ENCODE measurements around the gene TAF1D. TPM values are rescaled to one million over a fixed set of nuclear protein-coding genes. Genes with fewer than 3 reads are reported as not detected.

The TAF1D gene
- total RNA-seq, 3 donors from 2014 or later (not counting 1 experiment from before 2014, with no cell fraction given): 76.3 to 110 (median 109) TPM

- Mint-ChIP-seq H3K27ac (peak overlapping the region; percentile 99 to 100), H3K27me3 (ENCODE audit: low read depth in 2 of 2) (no peaks in the 10 kb centered on the region), H3K9me3 (no peaks in the 10 kb centered on the region), H3K4me1 (peaks cover 53 to 68% of the 10 kb centered on the region in 2 donors), H3K4me3 (peak overlapping the region; percentile 98), H3K36me3 (peaks cover 9% of the 10 kb centered on the region)
- TF ChIP-seq, protein P1, sequence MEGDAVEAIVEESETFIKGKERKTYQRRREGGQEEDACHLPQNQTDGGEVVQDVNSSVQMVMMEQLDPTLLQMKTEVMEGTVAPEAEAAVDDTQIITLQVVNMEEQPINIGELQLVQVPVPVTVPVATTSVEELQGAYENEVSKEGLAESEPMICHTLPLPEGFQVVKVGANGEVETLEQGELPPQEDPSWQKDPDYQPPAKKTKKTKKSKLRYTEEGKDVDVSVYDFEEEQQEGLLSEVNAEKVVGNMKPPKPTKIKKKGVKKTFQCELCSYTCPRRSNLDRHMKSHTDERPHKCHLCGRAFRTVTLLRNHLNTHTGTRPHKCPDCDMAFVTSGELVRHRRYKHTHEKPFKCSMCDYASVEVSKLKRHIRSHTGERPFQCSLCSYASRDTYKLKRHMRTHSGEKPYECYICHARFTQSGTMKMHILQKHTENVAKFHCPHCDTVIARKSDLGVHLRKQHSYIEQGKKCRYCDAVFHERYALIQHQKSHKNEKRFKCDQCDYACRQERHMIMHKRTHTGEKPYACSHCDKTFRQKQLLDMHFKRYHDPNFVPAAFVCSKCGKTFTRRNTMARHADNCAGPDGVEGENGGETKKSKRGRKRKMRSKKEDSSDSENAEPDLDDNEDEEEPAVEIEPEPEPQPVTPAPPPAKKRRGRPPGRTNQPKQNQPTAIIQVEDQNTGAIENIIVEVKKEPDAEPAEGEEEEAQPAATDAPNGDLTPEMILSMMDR (IDR thresholded peaks at IDR 0.05): no peak
- Histone ChIP-seq H3K27ac (ENCODE audit: low read length) (peak overlapping the region; percentile 98), H3K4me3 (ENCODE audit: low read length) (peak overlapping the region; percentile 99), H3K36me3 (ENCODE audit: control insufficient read depth, insufficient read depth, low read length) (peaks cover 29% of the 10 kb centered on the region), H3K4me1 (ENCODE audit: control insufficient read depth, insufficient read depth, low read length) (peaks cover 19% of the 10 kb centered on the region), H3K9me3 (ENCODE audit: control insufficient read depth, insufficient read depth, low read length) (no peaks in the 10 kb centered on the region), H3K27me3 (ENCODE audit: control insufficient read depth, insufficient read depth, low read length) (no peaks in the 10 kb centered on the region)
- DNase-seq (peak in 1 of 2 donors; percentile 19), ATAC-seq (peak in 2 of 3 donors; percentile 22 to 38)
- intact Hi-C loops (cut with micrococcal nuclease): loop anchor here (1.0 to 5.0 kb wide), 3 partner anchors 42 to 385 kb away; partner anchors contain the start of genes CEP295, MED17 and PANX1
- 0% methylated on average over 5 of the region's 8 CpGs for WGBS (ENCODE audit: insufficient coverage)
These were observed 559 bp upstream of the TAF1D start for GRCh38 chr11:93741882-93742226.

DNA sequence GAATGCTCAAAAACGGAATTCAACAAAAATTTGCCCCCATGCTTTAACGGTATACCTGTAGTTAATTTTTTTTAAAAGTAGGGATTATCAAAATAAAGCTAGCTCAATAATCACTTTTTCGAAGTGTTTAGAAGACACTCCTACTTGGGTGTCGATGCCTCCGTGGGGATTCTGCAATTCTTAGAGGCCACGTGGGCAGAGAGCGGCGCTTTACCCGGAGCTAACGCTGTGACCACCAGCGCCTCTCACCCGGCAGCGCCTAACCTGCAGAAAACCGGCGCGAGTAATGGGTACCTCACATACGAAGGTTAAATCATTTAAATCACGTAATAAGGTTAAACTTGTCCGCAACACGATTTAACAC lies 583 bp downstream of the TAF1D start:
- Mint-ChIP-seq H3K9me3 (no peaks in the 10 kb centered on the region), H3K27ac (peak overlapping the region; percentile 99 to 100), H3K4me1 (peaks cover 63 to 73% of the 10 kb centered on the region in 2 donors), H3K4me3 (peak overlapping the region; percentile 98), H3K36me3 (peaks cover 21% of the 10 kb centered on the region), H3K27me3 (ENCODE audit: low read depth in 2 of 2) (no peaks in the 10 kb centered on the region)
- H3K27me3 ChIP-seq (ENCODE audit: control insufficient read depth, insufficient read depth, low read length): no peaks in the 10 kb centered on the region
- DNase-seq (peak; percentile 61 to 80), ATAC-seq (peak; percentile 51 to 74 (median 62))
- H3K36me3 ChIP-seq (ENCODE audit: control insufficient read depth, insufficient read depth, low read length): peaks cover 40% of the 10 kb centered on the region
- peak overlapping the region; percentile 99 for H3K4me3 ChIP-seq (ENCODE audit: low read length)
- no peaks in the 10 kb centered on the region for H3K9me3 ChIP-seq (ENCODE audit: control insufficient read depth, insufficient read depth, low read length)
- intact Hi-C loops (cut with micrococcal nuclease): loop anchor here (1.0 to 5.0 kb wide), 3 partner anchors 44 to 387 kb away; partner anchors contain the start of genes CEP295, MED17 and PANX1
- H3K4me1 ChIP-seq (ENCODE audit: control insufficient read depth, insufficient read depth, low read length): peaks cover 19% of the 10 kb centered on the region
- under 1% methylated on average over 18 of the region's 20 CpGs for WGBS (ENCODE audit: insufficient coverage)
- TF ChIP-seq, protein P1 (IDR thresholded peaks at IDR 0.05): no peak
- peak overlapping the region; percentile 98 for H3K27ac ChIP-seq (ENCODE audit: low read length)

DNA sequence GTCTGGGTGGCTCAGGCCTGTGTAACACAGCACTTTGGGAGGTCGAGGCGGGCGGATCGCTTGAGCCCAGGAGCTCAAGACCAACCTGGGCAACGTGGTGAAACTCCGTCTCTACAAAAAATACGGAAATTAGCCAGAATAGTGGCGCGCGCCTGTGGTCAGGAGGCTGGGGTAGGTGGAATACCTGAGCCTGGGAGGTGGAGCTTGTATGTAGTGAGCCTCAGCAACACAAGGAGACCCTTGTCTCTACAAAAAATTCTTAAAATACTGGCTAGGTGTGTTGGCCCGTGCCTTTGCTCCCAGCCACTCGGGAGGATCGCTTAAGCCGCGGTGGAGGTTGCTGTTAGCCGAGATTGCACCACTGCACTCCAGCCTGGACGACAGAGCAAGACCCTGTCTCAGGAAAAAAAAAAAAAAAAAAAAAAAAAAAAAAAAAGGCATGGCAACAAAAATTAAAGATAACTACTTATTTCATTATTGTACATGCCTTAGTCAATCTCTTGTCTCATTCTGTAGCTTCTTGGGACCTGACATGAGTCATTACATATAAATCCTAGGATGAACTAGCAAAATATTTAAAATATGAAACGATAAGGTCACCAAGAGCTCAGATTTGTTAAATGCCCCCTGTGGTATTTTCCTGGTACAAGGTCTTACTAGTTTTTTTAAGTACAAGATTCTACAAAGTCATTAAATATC lies 1.1 kb downstream of the TAF1D start:
- Histone ChIP-seq H3K27ac (ENCODE audit: low read length) (peak overlapping the region; percentile 98), H3K36me3 (ENCODE audit: control insufficient read depth, insufficient read depth, low read length) (peaks cover 46% of the 10 kb centered on the region), H3K27me3 (ENCODE audit: control insufficient read depth, insufficient read depth, low read length) (no peaks in the 10 kb centered on the region), H3K4me3 (ENCODE audit: low read length) (peak overlapping the region; percentile 99), H3K4me1 (ENCODE audit: control insufficient read depth, insufficient read depth, low read length) (peaks cover 19% of the 10 kb centered on the region), H3K9me3 (ENCODE audit: control insufficient read depth, insufficient read depth, low read length) (no peaks in the 10 kb centered on the region)
- H3K27me3 Mint-ChIP-seq (ENCODE audit: low read depth in 2 of 2): no peaks in the 10 kb centered on the region
- ATAC-seq (no peak), DNase-seq (peak in 1 of 2 donors; percentile 53)
- intact Hi-C loops (cut with micrococcal nuclease): loop anchor here (2.0 to 5.0 kb wide), 2 partner anchors 79 to 387 kb away; partner anchors contain the start of genes CEP295 and PANX1
- peak overlapping the region; percentile 98 for H3K4me3 Mint-ChIP-seq
- WGBS (ENCODE audit: insufficient coverage): 3% methylated on average over 18 of the region's 18 CpGs
- TF ChIP-seq, protein P1 (IDR thresholded peaks at IDR 0.05): no peak
- peaks cover 64 to 73% of the 10 kb centered on the region in 2 donors for H3K4me1 Mint-ChIP-seq
- H3K36me3 Mint-ChIP-seq: peaks cover 21% of the 10 kb centered on the region
- peak overlapping the region; percentile 99 to 100 for H3K27ac Mint-ChIP-seq
- no peaks in the 10 kb centered on the region for H3K9me3 Mint-ChIP-seq

Data from natural killer cell (primary cell).